ENCODE data around the gene ARHGEF25.
"Not testable (repeated sequence)": the region's sequence is repeated elsewhere in the genome, so short reads cannot be mapped to it uniquely, and the experiment has no call there.

The ARHGEF25 gene

GRCh38 chr12:57585156-57585555 is 26.1 kb upstream of the ARHGEF25 start:
- in situ Hi-C loops (cut with MboI; ENCODE audit: low sequenced_read_pairs) = no loop called here

GRCh38 chr12:57586128-57586527 is 25.1 kb upstream of the ARHGEF25 start:
- in situ Hi-C loops (cut with MboI; ENCODE audit: low sequenced_read_pairs) = no loop called here

- in situ Hi-C loops (cut with MboI; ENCODE audit: low sequenced_read_pairs) = no loop called here
Measured at GRCh38 chr12:57586832-57587429, 24.3 kb upstream of the ARHGEF25 start.

GRCh38 chr12:57588951-57589610 is 22.2 kb upstream of the ARHGEF25 start:
- in situ Hi-C loops (cut with MboI; ENCODE audit: low sequenced_read_pairs) = not testable (repeated sequence)

- in situ Hi-C loops (cut with MboI; ENCODE audit: low sequenced_read_pairs) = no loop called here
Measured at GRCh38 chr12:57590479-57590863, 20.8 kb upstream of the ARHGEF25 start.

GRCh38 chr12:57590864-57591781 is 20.1 kb upstream of the ARHGEF25 start, which contains the start of gene PIP4K2C:
Gene PIP4K2C (plus strand): TSS chr12:57591192. CDS start chr12:57591290, 98 bp downstream.
- in situ Hi-C loops (cut with MboI; ENCODE audit: low sequenced_read_pairs) = no loop called here

GRCh38 chr12:57591782-57592325 is 19.4 kb upstream of the ARHGEF25 start:
- in situ Hi-C loops (cut with MboI; ENCODE audit: low sequenced_read_pairs) = no loop called here

- in situ Hi-C loops (cut with MboI; ENCODE audit: low sequenced_read_pairs) = no loop called here
Measured at GRCh38 chr12:57592551-57593165, 18.6 kb upstream of the ARHGEF25 start.

GRCh38 chr12:57593187-57593586 is 18.0 kb upstream of the ARHGEF25 start:
- in situ Hi-C loops (cut with MboI; ENCODE audit: low sequenced_read_pairs) = no loop called here

GRCh38 chr12:57600395-57600794 is 10.8 kb upstream of the ARHGEF25 start:
- in situ Hi-C loops (cut with MboI; ENCODE audit: low sequenced_read_pairs) = no loop called here

GRCh38 chr12:57602544-57602943 is 8.7 kb upstream of the ARHGEF25 start:
- in situ Hi-C loops (cut with MboI; ENCODE audit: low sequenced_read_pairs) = no loop called here

- in situ Hi-C loops (cut with MboI; ENCODE audit: low sequenced_read_pairs) = no loop called here
Measured at GRCh38 chr12:57603324-57603723, 7.9 kb upstream of the ARHGEF25 start.

GRCh38 chr12:57603815-57604453 is 7.3 kb upstream of the ARHGEF25 start:
- in situ Hi-C loops (cut with MboI; ENCODE audit: low sequenced_read_pairs) = no loop called here

GRCh38 chr12:57604454-57604991 is 6.7 kb upstream of the ARHGEF25 start, which contains the start of gene DTX3:
Gene DTX3 (plus strand): TSS chr12:57604824. CDS start chr12:57606518, 1,694 bp downstream.
- in situ Hi-C loops (cut with MboI; ENCODE audit: low sequenced_read_pairs) = no loop called here

GRCh38 chr12:57604992-57605810 is 6.0 kb upstream of the ARHGEF25 start:
- in situ Hi-C loops (cut with MboI; ENCODE audit: low sequenced_read_pairs) = no loop called here

- in situ Hi-C loops (cut with MboI; ENCODE audit: low sequenced_read_pairs) = no loop called here
Measured at GRCh38 chr12:57605811-57606311, 5.4 kb upstream of the ARHGEF25 start.

GRCh38 chr12:57606399-57606798 is 4.8 kb upstream of the ARHGEF25 start:
- in situ Hi-C loops (cut with MboI; ENCODE audit: low sequenced_read_pairs) = no loop called here

- in situ Hi-C loops (cut with MboI; ENCODE audit: low sequenced_read_pairs) = no loop called here
Measured at GRCh38 chr12:57606821-57607220, 4.4 kb upstream of the ARHGEF25 start.
